ENCODE measurements around the gene ZNF408.

GRCh38 chr11:46722566-46723358 is 21.9 kb downstream of the ZNF408 start:
- TF ChIP-seq POLR2A (IDR thresholded peaks at IDR 0.05) (no peak), CTCF (IDR thresholded peaks at IDR 0.05) (no peak)
